Colon (tissue), 2 donors: ENCODE measurements around the gene OR52N5.

ENCODE experiments used
- FAIRE-seq: peaks from 2 replicates; lab custom pipeline; 2012; peaks lifted over from hg19 to GRCh38; lab: Jason Lieb, UNC
- donor health status: control.
- donor health status: control.

Gene OR52N5

DNA sequence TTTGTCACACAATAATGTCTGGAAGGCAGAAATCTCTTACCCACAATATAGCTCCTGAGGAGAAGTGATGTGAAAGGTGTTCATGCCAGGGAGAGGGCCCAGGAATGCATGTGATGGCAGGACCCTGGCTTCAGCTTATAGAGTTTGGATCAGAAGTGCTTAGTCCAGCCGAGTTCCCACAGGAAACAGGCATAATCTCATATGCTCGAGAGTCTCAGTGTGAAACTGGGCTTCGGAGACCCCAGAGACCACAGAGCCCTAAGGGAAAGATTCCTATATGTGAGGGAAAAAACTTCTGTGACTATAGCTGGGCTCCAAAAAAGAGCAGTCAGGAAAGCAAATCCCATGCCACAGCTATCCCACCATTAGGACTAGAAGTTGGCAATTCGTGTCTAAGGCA lies at the start of gene OR52N5:
Gene OR52N5 (minus strand): TSS at position 101 of the 400 bp plus-strand sequence. CDS start 4,721 bp downstream, outside the sequence.
- FAIRE-seq, result no peak

DNA sequence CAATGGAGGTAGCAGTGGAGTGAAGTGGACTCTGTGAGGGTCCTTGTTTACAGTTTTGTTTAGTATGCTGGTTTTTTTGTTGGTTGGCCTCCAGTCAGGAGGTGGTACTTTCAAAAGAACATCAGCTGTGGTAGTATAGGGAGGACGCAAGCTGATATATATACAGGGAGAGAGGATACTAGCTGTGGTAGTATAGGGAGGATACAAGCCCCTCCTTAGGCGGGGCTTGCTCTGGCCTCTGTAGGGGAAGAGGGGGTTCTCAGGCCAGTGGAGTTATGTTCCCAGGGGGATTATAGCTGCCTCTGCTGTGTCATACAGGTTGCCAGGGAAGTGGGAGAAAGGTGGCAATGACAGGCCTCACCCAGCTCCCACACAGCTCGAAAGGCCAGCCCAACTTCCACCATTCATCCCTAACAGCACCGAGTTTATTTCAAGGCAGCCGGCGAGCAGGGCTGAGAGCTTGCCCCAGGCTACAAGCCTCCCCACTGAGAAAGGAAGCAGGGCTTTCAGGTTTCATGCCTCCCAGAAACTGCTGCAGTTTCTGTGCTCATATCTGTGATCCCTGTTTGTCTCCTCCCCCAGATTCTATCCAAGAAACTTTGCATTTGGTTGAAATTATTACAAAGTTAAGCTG lies 48.2 kb upstream of the OR52N5 start:
- FAIRE-seq, result no peak

DNA sequence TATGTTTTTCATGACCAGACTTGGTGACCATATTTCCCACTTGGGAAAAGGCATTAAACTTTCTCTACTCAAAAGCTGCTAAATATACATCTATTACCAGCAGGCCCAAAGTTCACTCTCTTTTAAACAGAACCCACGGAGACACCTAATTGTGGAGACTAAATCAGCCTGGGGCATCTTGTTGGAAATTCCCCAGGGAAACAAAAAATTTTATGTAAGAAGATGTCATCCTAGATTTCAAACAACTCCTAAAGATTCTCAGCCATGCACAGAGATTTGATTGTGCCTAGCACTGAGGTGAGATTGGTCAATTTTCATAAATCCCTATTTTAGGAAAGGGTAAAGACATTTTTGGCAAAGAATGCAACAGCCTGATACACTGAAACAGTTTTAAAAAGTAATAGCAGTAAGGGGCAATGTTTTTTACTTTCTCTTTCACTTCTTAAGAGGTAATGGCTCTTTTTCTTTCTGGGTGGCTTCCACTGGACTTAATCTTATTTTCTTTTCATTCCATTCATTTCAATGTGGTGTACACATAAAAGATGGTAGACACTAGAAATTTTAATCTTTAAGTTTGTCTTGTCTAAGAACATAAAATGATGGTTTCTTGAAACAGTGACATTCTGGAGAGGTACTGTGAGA lies 35.2 kb upstream of the OR52N5 start:
- FAIRE-seq, result no peak

DNA sequence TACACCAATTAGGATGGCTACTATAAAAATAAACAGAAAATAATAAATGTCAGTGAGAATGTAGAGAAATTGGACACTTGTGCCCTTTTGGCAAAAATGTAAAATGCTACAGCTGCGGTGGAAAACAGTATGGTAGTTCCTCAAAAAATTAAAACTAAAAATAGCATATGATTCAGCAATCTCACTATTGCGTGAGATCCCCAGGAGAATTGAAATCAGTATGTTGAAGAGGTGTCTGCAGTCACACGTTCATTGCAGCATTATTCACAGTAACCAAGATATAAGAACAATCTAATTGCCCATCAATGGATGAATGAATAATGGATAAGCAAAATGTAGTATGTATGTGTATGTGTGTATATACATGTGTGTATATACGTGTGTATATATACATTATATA lies 32.4 kb upstream of the OR52N5 start:
- FAIRE-seq, result no peak

DNA sequence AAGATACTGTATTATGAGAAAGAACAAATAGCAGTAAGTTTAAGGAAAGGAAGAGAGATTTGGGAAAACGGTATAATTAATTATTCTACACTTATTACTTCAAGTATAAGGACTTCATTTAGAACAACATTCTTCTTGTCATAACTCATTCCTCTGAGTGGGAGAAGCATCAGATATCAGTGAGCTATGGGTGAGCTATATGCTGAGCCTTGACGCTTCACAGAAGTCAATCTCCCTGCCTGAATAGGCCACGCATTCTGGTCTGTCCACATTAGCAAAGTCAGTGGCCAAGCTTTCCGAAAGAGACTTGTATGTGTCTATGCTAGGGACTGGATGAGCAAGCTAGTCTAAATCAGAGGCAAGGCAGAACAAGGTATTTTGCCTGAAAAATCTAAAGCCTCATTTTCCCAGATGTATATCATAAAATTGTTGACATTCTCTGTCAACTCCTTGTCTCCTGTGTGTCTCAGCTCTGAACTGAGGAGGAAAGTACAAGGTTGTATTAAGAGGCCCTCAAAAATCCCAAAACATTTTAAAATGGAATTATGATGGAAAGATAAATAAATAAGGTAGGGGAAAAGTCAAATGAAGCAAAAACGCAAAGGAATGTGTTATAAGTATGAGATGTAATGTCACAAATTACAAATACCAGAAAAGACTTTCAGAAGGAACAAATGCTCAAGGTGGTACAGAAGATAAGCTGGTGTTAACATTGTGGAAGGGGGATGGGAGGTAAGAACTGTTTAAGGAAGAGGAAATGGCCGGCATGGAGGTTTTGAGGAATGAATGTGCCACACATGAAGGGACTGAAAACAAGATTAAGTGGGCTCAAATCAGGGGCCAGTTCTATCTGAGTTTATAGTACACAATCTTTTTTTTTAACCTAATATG lies 27.0 kb upstream of the OR52N5 start:
- no peak for FAIRE-seq

DNA sequence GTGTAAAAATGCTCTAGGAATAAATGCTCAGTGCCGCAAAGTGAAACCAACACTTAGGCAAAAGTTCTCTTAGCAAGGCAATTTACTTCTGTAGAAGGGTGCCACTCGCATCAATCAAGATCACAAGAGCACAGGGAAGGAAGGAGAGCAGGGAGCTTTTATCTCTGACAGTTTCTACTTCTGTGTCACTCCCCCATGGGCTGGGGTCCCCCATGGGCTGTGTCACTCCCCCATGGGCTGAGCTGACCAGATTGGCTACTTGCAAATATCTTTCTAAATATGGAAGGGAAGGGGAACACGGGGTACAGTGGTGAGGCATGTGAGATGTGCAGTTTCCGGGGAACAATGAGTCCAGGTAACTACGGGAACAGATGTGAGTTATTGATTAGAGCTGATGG lies 26.0 kb upstream of the OR52N5 start:
- no peak for FAIRE-seq

DNA sequence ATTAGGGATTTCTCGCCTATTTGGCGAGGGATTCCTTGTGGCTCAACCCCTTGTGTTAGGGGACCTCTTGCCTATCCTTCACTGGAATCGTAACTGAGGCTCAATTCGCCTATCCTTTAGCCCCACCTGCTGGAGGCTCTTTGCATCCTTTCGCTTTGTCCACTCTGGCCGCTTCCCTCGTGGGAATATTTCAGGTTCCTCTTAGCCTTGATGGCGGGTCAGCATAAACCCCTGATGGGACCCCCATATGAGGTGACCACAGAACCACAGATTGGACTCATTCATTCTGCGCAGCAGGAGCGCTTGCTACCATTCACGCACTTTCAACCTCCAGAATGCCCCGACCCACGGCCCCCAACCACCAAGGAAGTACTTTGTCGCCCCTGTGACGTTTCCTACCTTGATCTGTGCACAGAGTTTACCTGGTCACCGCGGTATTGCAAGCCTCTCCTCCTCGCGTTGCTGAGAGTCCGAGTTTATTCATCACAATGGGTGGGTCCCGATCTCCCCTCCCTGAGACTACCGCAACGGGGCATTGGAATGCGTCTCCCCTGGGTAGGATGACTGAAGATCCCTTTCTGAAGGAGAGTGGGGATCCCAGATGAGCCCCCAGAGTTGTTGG lies 25.5 kb upstream of the OR52N5 start, which contains the start of gene OR52N2:
Gene OR52N2 (plus strand): TSS at position 425 of the 622 bp plus-strand sequence. CDS start 11,412 bp downstream, outside the sequence.
- FAIRE-seq, result no peak

DNA sequence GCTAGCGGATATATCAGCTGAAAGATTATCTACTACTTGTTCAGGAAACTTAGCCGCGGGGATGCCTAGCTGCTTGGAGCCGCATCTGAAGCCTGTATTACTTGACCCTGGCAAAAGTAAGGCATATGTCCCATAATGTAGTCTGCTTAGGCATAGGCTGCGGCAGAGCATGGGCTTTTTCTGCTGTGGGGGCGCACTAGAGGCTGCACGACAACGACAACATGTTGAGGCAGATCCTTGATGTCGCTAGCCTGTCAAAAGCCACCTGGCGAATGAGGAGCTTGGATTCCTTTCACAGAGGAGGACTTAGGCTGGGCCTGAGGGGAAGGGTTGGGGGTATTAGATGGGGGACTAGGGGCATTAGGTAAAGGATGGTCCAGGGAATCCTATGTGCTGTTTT lies 24.4 kb upstream of the OR52N5 start:
- FAIRE-seq, result no peak

DNA sequence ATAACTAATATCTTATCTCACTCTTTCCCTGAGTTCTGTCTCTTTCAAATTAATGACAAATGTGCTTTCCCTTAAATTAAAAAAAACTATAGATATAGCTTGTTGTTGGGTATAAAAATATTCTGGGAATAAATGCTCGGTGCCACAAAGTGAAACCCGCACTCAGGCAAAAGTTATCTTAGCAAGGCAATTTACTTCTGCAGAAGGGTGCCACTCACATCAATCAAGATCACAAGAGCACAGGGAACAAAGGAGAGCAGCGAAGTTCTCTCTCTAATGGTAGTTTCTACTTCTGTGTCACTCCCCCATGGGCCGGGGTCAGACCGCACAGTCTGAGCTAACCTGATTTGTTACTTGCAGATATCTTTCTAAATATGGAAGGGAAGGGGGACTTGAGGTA lies 20.8 kb upstream of the OR52N5 start:
- FAIRE-seq, result no peak

DNA sequence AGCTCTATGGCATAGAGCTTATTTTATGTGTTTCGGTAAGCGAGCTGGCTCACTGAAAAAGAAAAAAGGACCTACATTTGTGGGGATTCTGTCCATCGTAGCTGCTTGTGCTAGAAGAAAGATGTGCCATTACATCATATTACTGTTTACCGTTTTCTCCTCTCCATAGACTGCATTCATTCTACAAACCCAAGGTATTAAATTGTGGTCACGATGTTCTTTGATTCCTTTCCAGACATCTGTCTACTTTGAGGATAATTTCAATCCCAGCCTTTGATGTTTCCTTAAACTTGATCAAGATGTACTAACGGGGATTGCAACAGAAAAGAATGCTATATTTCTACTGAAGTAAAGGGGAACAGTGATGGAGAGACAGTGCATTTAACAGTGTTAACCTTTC lies 13.4 kb upstream of the OR52N5 start:
- FAIRE-seq, result no peak

DNA sequence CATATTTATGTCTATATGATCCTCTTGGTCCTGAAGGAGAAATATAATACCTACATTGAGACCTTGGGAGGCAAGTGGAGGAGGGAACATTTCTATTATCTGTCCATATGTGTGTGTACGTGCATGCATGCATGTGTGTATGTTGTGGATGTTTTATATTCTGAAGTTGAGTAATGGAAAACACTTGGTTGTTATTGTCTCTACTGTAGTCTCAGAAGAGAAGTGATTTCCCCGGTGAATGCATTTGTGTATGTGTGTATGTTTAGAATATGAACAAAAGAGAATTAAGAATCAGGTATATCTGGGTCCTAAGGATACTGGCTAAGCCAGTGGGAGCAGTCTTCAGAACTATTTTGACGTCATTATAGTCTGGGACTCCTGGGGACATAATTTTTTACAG lies 8.0 kb upstream of the OR52N5 start, which contains the start of gene OR52N1:
Gene OR52N1 (minus strand): TSS at position 101 of the 400 bp plus-strand sequence. CDS start 2,449 bp downstream, outside the sequence.
- no peak for FAIRE-seq

DNA sequence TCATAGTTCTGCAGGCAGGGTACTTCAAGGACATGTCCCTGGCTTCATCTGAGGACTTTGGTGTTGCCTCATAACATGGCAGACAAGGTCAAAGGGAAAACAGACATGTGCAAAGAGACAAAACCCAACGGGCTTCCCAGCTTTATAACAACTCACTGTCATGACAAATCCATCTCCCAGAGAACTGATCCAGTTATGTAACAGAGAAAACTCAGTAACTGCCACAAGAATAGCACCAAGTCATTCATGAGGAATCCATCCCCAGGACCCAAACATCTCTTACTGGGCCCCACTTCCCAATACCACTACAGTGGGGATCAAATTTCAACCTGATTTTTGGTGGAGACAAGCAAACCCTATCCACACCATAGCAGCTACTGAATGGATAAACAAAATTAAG lies 16.1 kb downstream of the OR52N5 start:
- no peak for FAIRE-seq

DNA sequence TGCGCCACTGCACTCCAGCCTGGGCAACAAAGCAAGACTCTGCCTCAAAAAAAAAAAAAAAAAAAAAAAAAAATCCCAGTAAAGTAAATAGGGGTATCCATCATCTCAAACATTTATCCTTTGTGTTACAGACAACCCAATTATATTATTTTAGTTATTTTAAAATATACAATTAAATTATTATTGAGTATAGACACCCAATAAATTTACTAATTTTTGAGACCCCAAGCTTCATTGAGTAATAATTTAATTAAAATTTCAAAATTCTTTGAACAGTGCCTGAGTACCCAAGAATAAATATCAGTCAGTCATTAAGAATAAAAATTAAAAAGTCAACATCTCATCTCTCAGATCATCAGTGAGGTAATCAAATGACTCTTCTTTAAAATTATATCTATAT lies 29.2 kb downstream of the OR52N5 start, which contains the start of gene OR52N4:
Gene OR52N4 (plus strand): TSS at position 301 of the 400 bp plus-strand sequence. CDS start 498 bp downstream, outside the sequence.
- FAIRE-seq, result no peak

DNA sequence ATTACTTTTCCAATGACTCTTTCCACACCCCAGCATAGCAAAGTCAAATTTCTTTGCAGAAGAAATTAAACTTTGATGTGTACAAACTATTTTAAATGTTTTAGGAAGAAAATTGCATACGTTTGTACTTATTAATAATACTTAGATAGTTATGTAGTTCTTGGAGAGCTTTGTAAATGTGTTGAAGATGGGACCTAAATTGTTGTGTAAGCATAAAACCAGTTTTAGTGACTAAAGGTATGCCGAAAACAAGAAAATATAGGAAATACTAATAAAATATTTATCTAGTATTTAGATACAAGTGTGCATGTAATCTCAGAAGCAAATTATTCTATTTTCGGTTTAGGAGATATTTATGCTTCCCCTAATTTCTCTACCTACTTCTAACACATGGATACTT lies 33.3 kb downstream of the OR52N5 start:
- FAIRE-seq, result no peak

DNA sequence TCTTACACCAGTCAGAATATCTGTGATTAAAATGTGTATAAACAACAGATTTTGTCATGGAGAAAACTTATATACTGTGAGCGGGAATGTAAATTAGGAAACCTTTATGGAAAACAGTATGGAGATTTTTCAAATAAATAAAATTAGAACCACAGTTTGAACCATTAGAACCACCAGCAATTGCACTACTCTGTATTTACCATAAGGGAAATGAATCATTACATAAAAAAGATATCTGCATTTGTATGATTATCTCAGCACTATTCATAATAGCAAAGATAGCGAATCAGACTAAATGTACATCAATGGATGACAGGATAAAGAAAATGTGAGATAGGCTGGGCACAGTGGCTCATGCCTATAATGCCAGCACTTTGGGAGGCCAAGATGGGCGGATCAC lies 36.5 kb downstream of the OR52N5 start:
- no peak for FAIRE-seq

DNA sequence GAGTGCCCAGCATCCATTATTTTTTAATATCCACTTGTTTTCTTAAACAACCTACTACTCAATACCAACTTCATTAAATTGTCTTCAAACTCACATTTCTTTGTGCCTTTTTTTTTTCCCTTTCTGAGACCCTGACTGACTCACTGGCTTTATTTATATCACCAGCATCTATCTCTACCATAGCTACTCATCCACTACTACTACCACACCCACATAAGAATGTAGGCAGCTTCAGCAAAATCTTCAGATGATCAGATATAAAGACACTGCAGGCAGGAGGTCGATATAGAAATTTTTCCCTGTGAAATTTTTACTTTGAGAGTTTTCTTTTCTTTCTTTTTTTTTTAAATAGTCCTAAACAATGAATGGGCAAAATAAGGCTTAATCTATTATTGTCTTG lies 44.7 kb downstream of the OR52N5 start:
- FAIRE-seq, result no peak

DNA sequence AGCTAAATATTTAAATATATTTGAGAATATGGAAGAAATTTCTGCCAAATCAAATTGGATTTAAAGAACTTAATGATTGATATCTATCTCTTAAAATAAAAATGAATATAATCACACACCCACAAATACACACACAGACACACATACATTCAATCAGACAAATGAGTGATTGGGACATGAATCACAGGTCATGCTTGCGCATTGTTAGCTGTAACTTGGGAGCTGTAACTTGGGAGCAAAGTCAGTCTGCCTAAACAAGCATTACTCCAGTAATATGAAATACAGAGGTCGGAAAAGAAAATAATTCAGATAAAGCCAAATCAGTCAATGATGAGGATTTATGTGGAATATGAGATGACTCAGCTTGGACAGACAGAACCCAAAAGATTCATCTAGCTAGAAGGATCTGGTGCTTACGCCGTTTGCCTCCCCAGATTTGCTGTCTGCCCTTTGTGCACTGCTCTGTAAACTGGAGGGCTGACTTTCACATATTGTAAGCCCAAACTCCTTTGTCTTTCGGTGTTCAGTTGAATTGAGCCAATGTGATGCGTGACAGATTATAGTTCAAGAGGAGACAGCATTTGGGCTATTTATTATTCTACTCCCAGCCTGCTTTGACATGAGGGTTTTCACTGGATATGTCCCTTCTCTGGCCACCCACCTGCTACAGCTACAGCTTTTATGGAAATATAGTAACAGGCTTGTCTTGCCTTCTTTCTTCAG lies 45.3 kb downstream of the OR52N5 start:
- no peak for FAIRE-seq

DNA sequence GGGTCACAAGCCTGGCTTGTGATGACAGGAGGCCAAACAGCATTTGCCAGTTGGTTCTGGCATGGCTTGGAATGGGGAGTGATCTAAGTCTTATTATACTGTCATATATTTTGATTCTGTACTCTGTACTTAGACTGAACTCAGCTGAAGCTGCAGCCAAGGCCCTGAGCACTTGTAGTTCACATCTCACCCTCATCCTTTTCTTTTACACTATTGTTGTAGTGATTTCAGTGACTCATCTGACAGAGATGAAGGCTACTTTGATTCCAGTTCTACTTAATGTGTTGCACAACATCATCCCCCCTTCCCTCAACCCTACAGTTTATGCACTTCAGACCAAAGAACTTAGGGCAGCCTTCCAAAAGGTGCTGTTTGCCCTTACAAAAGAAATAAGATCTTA lies 46.1 kb downstream of the OR52N5 start:
- FAIRE-seq, result no peak

DNA sequence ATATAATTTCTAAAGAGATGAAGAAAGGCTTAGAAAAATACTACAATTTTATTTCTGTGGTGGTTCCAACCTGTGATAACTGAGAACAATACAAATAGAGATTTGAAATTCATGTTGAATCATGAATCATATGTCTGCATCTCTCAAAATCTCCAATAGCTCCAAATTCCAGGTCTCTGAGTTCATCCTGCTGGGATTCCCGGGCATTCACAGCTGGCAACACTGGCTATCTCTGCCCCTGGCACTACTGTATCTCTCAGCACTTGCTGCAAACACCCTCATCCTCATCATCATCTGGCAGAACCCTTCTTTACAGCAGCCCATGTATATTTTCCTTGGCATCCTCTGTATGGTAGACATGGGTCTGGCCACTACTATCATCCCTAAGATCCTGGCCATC lies 46.8 kb downstream of the OR52N5 start, which contains the start of gene OR56B1:
Gene OR56B1 (plus strand): TSS at position 53 of the 400 bp plus-strand sequence. CDS start 69 bp downstream, at position 122.
- no peak for FAIRE-seq

DNA sequence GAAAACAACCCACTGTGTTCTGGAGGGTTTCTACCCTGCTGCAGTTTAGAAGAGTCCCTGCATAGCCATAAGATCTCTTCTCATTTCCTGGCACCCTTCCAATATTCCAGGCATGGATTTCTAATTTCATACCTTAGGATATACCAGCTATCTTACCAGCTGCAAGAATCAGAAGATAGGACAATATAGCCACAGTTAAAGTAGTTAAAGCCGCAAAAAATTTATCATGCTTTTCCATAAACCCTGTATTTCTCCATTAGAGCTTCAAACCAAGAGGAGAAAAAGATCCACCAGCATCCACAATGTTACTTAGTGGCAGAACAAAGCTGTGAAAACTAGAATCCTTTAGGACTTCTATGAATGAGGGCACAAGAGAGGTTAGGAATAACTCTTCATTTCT lies 55.5 kb downstream of the OR52N5 start:
- FAIRE-seq, result no peak

DNA sequence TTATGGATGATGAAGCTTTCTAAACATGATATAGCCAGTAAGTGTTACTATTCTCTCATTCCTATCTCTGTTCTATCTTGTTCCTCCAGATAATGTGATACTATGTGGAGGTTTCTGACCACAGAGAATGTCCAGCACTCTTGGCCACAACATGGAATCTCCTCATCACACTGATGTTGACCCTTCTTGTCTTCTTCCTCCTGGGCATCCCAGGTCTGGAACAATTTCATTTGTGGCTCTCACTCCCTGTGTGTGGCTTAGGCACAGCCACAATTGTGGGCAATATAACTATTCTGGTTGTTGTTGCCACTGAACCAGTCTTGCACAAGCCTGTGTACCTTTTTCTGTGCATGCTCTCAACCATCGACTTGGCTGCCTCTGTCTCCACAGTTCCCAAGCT lies 56.8 kb downstream of the OR52N5 start:
- FAIRE-seq, result no peak
